Activated CD8-positive, alpha-beta memory T cell treated with anti-CD3 and anti-CD28 coated beads, Interleukin-2, amount 50 U/mL, for 24 hours (primary cell): ENCODE results near the gene SERGEF.

Experiments
- DNase-seq: peaks from one replicate; pipeline ENCODE4 v3.0.0-alpha.2; 2020; ENCODE audit errors: extremely low read depth

SERGEF gene

DNA sequence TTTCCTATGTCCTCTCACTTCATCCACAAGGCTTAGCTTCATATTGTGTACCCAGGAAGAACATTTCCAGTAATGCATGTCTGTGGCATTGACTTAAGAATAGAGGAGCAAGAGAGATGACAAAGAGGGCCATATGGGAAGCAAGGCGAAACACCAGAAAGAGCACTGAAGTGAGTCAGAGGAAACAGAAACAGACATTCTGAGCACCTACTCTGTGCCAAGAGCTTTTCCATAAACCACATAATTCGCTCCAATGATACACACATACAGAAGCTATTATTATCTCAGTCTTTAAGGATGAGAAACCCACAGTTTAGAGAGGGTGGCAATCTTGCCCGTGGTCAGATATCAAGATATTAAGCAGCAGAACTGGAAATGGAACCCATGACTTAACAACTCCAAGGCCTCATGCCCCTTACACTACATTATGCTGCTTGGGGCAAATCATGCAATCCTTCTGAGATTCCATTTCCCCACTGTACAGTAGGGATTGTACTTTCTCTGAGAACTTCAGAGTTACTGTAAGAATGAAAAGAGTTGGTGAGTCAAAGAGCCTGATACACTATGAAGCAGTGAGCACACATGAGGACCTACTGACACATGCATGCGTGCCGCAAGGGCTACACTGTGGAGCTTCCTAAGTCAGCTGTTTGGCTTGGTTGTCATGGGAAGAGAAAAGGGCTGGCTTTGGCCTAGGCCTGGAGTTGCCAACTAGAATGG is 151.7 kb downstream of the SERGEF start:
- no peak for DNase-seq

DNA sequence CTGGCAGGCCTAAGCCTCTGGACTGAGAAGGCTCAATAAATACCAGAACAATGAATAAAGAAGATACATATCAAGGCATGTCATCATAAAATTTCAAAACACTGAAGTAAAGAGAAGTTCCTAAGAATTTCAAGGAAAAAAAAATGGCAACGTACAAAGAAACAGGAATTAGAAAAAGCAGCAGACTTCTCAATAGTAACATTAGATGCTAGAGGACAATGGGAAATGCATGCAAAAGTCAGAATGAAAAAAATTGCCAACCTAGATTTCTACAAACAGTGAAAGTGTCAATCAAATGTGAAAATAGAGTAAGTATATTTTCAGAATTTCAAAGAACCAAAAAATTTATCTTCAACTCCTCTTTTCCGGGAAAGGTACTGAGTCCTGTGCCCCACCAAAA is 153.3 kb downstream of the SERGEF start:
- no peak for DNase-seq

GRCh38 chr11:17855531-17856290 is 157.1 kb downstream of the SERGEF start:
- DNase-seq, result no peak

DNA sequence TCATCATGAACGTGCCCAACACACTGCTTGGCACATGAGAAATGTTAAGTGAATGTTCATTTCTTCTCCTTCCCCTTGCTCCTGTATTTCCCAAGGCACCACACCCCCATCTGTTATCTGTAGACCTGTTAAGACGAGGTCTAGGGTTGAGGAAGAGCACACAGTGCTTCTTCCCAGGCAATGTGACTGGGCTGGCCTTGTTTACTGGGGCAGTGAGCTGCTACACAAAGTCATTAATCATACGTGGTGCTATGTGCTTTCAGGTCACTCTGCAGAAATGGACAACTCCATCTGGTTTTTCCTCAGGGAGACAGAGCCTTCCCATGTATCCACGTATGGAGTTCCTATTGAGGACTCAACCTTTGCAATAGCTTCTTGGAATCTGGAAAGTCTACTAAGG is 159.6 kb downstream of the SERGEF start:
- DNase-seq, result no peak

- DNase-seq, result no peak
Observed at GRCh38 chr11:17852246-17852645, 160.6 kb downstream of the SERGEF start.

- DNase-seq, result no peak
Observed at GRCh38 chr11:17851697-17852096, 161.2 kb downstream of the SERGEF start.

- DNase-seq, result no peak
Observed at GRCh38 chr11:17850336-17850735, 162.5 kb downstream of the SERGEF start.

- DNase-seq, result no peak
Observed at GRCh38 chr11:17848715-17849114, 164.1 kb downstream of the SERGEF start.

- DNase-seq, result no peak
Observed at GRCh38 chr11:17846852-17847453, 165.9 kb downstream of the SERGEF start.

- no peak for DNase-seq
Observed at GRCh38 chr11:17845431-17845881, 167.4 kb downstream of the SERGEF start.

DNA sequence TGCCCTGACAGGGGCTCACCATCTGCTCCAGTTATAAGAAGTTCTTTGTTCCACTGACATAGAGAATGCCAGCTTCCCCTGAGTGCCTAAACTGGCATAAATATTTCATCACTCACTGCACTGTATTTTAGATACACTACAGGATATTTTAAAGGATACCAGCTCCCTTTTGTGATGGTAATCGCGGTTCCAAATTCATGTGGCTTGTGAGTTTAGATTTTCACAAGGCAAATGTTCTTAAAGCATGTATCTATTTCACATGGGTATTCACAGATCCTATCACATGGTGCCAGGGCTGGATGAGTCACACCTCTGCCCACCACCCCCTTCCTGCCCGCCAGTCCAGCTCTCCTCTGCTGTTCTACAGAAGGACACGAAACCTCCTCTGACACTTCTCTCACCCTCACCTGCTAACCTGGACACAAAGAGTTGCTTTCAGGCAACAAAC is 172.7 kb downstream of the SERGEF start:
- DNase-seq, result no peak

DNA sequence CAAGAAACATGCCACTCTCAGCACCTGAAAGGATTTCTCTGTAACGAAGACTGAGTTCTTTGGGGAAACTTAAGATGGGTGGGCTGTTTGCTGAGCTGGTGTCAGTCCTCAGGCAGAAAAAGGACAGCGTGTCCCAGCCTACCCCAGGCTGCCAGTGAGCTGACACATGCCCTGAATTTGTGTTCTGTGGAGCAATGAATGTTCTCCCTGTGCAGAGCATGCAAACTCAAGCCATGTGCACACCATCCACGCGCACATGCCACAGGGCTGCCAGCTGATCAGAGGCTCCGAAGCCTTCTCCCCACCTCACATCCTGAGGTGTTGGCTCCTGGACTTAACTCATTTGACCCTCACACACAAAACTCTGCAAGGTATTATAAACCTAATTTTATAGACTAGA is 173.4 kb downstream of the SERGEF start:
- DNase-seq, result no peak

GRCh38 chr11:17838102-17838501 is 174.7 kb downstream of the SERGEF start:
- no peak for DNase-seq

- DNase-seq, result no peak
Observed at GRCh38 chr11:17831883-17832282, 181.0 kb downstream of the SERGEF start.

DNA sequence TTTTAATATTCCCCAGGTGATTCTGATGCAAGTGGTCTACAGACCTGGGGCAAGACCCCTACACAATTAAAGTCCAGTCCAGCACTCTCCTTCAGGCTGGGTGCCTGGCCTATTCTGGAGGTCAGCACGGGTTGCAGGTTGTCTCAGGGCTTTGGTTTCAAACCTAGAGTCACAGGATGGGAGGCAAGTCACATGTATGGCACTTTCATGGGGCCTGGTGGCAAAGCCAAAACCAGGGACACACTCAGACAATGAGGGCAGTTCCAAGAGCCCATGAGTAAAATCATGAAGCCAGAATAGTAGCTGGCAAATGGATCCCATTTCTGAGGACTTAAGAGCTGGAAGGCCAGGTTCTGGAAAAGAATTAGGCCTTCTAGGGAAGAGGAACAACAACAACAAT is 181.6 kb downstream of the SERGEF start:
- no peak for DNase-seq

- DNase-seq, result no peak
Observed at GRCh38 chr11:17828311-17828751, 184.5 kb downstream of the SERGEF start.

- no peak for DNase-seq
Observed at GRCh38 chr11:17827006-17827405, 185.8 kb downstream of the SERGEF start.

- DNase-seq, result no peak
Observed at GRCh38 chr11:17822401-17822781, 190.5 kb downstream of the SERGEF start.

GRCh38 chr11:17821648-17822400 is 191.0 kb downstream of the SERGEF start:
- no peak for DNase-seq

DNA sequence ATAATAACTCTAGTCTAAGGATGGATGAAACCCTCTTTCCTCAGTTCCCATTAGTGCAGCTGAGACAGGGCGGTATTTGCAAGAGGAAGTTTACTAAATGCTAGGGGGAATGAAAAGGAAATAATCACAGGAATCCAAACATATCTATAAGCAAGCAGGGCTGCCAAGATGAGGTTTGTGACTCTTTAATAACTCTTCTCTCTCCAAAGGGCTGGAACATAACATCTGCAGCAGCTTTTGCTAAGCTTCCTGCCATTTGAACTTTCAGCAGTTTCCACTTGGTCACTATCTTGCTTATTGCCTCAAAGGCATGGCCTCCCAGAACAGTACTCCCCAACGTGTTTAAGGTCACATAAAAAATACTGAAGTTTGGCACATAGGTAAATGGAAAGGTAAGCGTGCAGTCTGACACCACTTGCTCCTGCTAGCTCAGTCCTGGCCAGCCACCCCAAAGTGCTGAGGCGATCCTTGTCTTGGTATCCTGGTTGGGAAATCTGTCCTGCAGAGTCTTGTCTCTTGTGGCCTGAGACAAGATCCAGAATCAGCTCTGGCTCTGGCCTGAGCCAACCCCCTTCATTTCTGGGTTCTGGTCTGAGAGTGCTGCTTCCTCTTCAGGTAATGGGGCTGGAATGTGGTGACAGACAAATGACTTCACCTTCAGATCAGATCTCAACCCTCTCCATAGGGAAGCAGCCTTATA is 196.5 kb downstream of the SERGEF start:
- no peak for DNase-seq

DNA sequence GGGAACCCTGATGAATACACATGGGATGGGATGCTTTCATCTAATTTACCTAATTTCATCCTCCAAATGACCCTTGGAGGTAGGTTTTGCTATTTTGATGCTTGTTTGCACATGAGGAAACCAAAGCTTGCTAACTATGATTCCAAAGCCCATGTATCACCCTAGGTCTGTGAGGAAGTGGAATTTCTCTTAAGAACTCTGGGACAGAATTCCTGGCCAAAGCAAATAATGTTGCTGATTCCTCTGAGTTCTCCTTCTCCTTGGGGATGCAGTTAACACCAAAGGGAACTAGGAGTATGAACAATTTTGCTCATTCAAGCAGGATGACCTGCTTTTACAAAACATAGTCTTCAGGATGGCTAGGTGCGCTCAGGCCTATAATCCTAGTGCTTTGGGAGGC is 198.3 kb downstream of the SERGEF start:
- DNase-seq, result no peak
